ENCODE results near the gene ANKAR. TPM values are rescaled to one million over a fixed set of nuclear protein-coding genes. Genes with fewer than 3 reads are reported as not detected.
"Not testable (repeated sequence)": the region's sequence is repeated elsewhere in the genome, so short reads cannot be mapped to it uniquely, and the experiment has no call there.

ANKAR gene
- total RNA-seq, 4 donors from 2014 or later, result 14.1 to 40.2 (median 24.2) TPM

- no peak for TF ChIP-seq POLR2A (IDR thresholded peaks at IDR 0.05)
- no peak for TF ChIP-seq CTCF (IDR thresholded peaks at IDR 0.05)
- H3K4me3 ChIP-seq (replicated peaks in 1 of 3), result no peak overlapping the region
- no peak overlapping the region for H3K27ac ChIP-seq
- no peaks in the 10 kb centered on the region for H3K9me3 ChIP-seq
- no peak for DNase-seq
- no peaks in the 10 kb centered on the region for H3K36me3 ChIP-seq
- WGBS, 2 donors, result 60 to 69% methylated on average over 1 of the region's 1 CpG
- intact Hi-C loops (cut with DNase I), result no loop called here
- H3K4me1 ChIP-seq, result peaks cover 0 to 11% of the 10 kb centered on the region in 2 donors
- H3K27me3 ChIP-seq, result no peaks in the 10 kb centered on the region
These were observed 10.3 kb downstream of the ANKAR start for GRCh38 chr2:189684811-189685210.

- TF ChIP-seq CTCF (IDR thresholded peaks at IDR 0.05), result no peak
- no peak for TF ChIP-seq POLR2A (IDR thresholded peaks at IDR 0.05)
- intact Hi-C loops (cut with DNase I), result no loop called here
- Histone ChIP-seq H3K27me3 (no peaks in the 10 kb centered on the region), H3K36me3 (no peaks in the 10 kb centered on the region), H3K27ac (no peak overlapping the region), H3K4me3 (replicated peaks in 1 of 3) (no peak overlapping the region), H3K9me3 (no peaks in the 10 kb centered on the region), H3K4me1 (peaks cover 0 to 11% of the 10 kb centered on the region in 2 donors)
- 25 to 43% methylated on average over 2 of the region's 2 CpGs for WGBS, 2 donors
- peak; percentile 39 to 53 for DNase-seq
These were observed 11.2 kb downstream of the ANKAR start for GRCh38 chr2:189685540-189686229.

GRCh38 chr2:189687796-189688195 lies 13.3 kb downstream of the ANKAR start:
- H3K27ac ChIP-seq; H3K9me3 ChIP-seq; H3K36me3 ChIP-seq; intact Hi-C loops (cut with DNase I); H3K4me3 ChIP-seq (replicated peaks in 1 of 3); H3K27me3 ChIP-seq; DNase-seq: not testable (repeated sequence)
- peaks cover 0 to 11% of the 10 kb centered on the region in 2 donors for H3K4me1 ChIP-seq
- 95% methylated on average over 1 of the region's 1 CpG for WGBS, 2 donors

GRCh38 chr2:189696223-189696622 lies 21.8 kb downstream of the ANKAR start:
- no peaks in the 10 kb centered on the region for H3K27me3 ChIP-seq
- H3K4me3 ChIP-seq (replicated peaks in 1 of 3), result no peak overlapping the region
- DNase-seq, result no peak
- no peaks in the 10 kb centered on the region for H3K36me3 ChIP-seq
- WGBS, 2 donors, result 88 to 91% methylated on average over 3 of the region's 3 CpGs
- TF ChIP-seq POLR2A (IDR thresholded peaks at IDR 0.05) (no peak), CTCF (IDR thresholded peaks at IDR 0.05) (no peak)
- intact Hi-C loops (cut with DNase I), result loop anchor here (5.0 kb wide), 1 partner anchor 34 kb away; the partner anchor contains the start of gene ASNSD1
- no peak overlapping the region for H3K27ac ChIP-seq
- H3K4me1 ChIP-seq, result peaks cover 0 to 5% of the 10 kb centered on the region in 2 donors
- H3K9me3 ChIP-seq, result no peaks in the 10 kb centered on the region

- H3K27ac ChIP-seq, result peak overlapping the region; percentile 31 to 57 (median 35)
- H3K27me3 ChIP-seq, result no peaks in the 10 kb centered on the region
- WGBS, 2 donors, result 32% methylated on average over 6 of the region's 6 CpGs
- peaks cover 0 to 5% of the 10 kb centered on the region in 2 donors for H3K4me1 ChIP-seq
- TF ChIP-seq CTCF (IDR thresholded peaks at IDR 0.05) (peak; percentile 7 to 71 (median 46)), POLR2A (IDR thresholded peaks at IDR 0.05) (peak in 1 of 2 donors; percentile 30)
- H3K9me3 ChIP-seq, result no peaks in the 10 kb centered on the region
- H3K4me3 ChIP-seq (replicated peaks in 1 of 3), result no peak overlapping the region
- DNase-seq, result peak; percentile 53 to 65
- no peaks in the 10 kb centered on the region for H3K36me3 ChIP-seq
- intact Hi-C loops (cut with DNase I), result loop anchor here (5.0 kb wide), 1 partner anchor 36 kb away; the partner anchor contains the start of gene ASNSD1
These were observed 23.8 kb downstream of the ANKAR start for GRCh38 chr2:189698020-189698887.
